ENCODE data around the gene TTC34.
"Not testable (repeated sequence)": the region's sequence is repeated elsewhere in the genome, so short reads cannot be mapped to it uniquely, and the experiment has no call there.

Gene TTC34

GRCh38 chr1:2639607-2640521 lies 161.6 kb downstream of the TTC34 start:
- no peak for DNase-seq (ENCODE audit: low spot score)

DNA sequence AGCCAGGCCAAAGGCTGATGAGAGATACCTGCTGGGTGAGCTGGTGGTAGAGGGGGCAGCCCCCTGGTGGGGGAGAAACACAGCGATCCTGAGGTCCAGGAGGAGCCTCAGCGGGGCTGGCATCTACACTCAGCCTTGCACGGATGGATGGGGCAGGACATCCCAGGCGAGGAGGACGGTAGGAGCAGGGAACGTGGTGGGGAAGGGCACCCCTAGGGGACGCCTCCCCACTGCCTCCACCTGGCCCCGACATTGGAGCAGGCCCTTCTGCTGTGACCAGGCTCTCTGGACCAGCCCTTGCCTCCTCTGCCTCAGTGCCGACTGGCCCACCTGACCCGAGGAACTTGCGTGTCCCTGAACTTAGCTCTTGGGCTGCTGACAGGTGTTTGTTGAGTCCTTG lies 162.3 kb downstream of the TTC34 start:
- DNase-seq (ENCODE audit: low spot score): no peak

- DNase-seq (ENCODE audit: low spot score): no peak
Measured at GRCh38 chr1:2638466-2639115, 162.9 kb downstream of the TTC34 start.

GRCh38 chr1:2637442-2638145 lies 163.9 kb downstream of the TTC34 start:
- no peak for DNase-seq (ENCODE audit: low spot score)

DNA sequence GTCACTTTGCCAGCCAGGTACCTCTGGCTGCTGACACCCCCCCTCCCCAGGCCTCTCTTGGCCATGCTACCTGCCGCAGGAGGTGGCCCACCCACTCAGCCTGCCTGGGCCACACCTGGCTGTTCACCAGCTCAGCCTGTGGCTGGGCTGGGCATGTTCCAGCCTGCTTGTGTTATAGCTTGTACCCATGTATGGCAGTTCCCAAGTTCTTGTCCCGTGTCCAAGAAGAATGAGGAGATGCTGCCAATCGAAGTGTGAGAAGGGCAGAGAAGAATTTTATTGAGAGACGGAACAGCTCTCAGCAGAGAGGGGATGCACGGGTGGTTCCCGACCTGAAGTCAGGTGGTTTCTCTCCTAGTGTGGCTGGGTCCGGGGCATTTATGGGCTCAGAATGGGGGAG lies 164.8 kb downstream of the TTC34 start:
- no peak for DNase-seq (ENCODE audit: low spot score)

GRCh38 chr1:2635361-2636010 lies 166.0 kb downstream of the TTC34 start:
- no peak for DNase-seq (ENCODE audit: low spot score)

GRCh38 chr1:2633936-2634491 lies 167.5 kb downstream of the TTC34 start:
- no peak for DNase-seq (ENCODE audit: low spot score)

GRCh38 chr1:2633366-2633935 lies 168.0 kb downstream of the TTC34 start:
- no peak for DNase-seq (ENCODE audit: low spot score)

GRCh38 chr1:2632561-2633361 lies 168.7 kb downstream of the TTC34 start, which contains the start of gene MMEL1:
TSS of gene MMEL1 (minus strand) at chr1:2633016. CDS start at chr1:2629484, 3,532 bp downstream.
- no peak for DNase-seq (ENCODE audit: low spot score)

- DNase-seq (ENCODE audit: low spot score): no peak
Measured at GRCh38 chr1:2632051-2632430, 169.5 kb downstream of the TTC34 start.

DNA sequence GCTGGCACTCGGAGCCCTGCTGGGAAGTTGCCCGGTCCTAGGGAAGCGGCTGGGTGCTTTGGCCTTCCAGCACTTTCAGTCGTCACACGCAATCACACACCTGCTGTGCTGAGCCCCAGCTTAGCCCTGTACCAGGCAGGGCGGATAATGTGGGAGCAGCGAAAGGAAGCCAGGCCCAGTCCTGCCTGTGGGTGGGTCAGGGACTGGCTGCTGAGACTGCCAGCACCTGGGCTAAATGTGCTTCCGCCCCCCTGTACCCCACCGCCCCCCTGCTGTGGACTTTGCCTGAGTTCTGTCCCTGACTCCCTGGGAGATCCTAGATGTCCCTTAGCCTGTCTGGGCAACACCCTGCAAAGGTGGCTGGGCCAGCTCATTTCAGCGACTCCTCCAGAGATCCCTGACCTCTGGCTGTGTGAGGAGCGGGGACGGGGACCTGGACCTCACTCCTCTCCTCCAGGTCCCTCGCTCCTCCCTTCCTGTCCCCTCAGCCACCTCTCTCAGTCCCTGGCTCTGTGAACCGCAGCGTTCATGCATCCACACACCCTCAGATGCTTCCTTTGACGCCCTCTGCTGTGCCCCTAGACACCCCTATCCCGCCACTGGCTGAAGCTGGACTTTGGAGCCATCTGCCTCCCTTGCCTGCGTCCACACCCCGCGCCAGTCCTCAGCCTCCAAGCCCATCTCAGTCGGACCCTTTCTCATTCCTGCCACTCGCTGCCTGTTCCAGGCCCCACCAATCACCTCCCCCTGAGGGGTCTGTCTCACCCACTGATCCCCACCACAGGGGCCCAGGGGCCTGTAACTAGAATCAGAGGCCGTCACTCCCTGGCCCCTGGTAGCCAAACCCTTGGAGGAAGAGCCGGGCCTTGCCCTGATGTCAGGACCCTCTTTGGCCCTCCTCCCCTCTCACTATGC lies 170.1 kb downstream of the TTC34 start:
- no peak for DNase-seq (ENCODE audit: low spot score)

GRCh38 chr1:2630498-2631135 lies 170.9 kb downstream of the TTC34 start:
- DNase-seq (ENCODE audit: low spot score): no peak

DNA sequence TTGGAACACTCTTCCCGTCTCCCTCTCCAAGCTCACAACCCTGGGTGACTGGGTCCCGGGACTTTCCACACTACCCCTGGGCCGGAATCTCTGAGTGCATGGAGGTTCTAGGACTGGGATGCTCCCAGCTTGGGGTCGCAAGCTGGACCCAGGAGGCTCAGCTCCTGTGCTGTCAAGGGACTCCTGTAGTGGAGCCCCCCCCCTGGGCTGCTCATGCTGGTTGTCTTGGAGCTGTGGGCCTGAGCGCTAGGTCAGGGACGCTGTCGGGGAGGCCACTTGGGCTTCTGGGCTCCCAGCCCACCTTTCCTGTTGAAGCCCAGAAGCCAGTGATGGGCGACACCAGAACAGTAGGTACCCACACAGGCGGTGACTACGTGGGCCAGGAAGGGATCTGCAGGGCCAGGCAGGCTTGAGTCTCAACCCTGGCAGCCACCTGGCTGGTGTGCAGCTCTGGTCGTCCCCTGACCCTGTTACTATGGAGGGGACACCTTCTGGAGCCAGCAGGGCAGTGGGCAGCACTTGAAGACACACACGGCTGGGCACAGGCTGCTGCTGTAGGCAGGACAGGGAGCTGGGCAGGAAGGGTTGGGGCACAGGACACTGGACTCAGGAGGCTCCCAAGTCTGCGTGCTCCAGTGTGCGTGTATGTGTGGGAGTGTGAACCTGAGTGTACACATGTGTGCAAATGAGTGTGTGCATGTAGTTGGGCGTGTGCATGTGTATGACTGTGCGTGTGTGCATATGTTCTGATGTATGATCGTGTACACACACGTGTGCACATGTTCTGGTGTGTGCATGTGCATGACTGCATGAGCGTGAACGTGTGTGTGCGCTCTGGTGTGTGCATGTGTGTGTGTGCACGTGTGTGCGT lies 171.6 kb downstream of the TTC34 start:
- no peak for DNase-seq (ENCODE audit: low spot score)

- DNase-seq (ENCODE audit: low spot score): no peak
Measured at GRCh38 chr1:2628933-2629626, 172.4 kb downstream of the TTC34 start.

DNA sequence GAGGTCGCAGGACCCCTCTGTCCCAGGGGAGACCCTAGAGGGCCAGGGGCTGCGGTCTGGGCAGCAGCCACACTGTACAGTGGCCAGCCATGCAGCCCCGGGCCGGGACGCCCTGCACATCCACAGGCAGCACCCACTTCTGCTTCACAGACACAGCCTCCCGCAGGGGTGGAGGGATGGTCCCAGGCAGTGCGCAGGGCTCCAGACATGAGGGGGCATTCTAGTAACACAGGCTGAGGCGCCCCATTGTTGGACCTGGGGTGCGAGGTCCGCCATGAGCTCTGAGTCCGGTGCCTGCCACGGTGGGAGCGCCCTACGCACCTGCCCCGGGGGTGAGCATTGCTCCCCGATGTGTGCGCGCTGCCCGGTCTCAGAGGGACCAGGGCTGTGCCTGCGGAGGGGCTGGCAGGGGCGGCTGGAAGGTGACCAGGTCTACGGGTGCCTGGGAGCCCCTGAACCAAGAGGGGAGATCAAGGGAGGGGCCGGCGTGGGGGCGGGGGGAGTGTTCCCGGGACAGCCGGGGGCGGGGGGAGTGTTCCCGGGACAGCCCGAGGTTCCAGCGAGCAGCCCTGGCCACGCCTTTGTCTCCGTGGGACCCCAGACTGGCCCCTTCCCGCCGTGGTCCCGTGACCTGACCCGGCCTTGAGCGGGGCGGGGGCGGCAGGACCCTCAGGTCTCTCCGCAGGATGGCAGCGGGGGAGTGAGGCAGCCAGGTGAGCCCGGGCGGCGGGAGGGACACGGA lies 173.1 kb downstream of the TTC34 start:
- no peak for DNase-seq (ENCODE audit: low spot score)

DNA sequence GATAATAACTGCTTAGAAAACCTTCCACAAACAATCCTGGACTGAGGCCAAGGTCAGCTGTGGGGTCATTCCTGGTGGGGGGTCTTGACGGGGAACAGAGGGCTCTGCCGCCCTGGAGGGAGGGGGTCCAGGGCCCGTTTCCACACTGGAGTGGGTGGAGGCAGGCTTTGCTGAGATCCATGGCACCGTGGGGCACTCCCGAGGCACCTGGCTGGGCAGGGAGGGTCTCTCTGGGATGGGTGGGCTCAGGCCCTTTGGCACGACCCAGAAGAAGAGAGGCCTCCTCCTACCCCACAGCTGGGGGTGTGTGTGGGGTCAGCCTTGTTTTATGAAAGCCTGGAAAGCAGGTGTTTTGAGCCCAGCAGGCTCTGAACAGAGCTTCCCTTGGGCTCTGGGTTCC lies 173.7 kb downstream of the TTC34 start:
- DNase-seq (ENCODE audit: low spot score): no peak

DNA sequence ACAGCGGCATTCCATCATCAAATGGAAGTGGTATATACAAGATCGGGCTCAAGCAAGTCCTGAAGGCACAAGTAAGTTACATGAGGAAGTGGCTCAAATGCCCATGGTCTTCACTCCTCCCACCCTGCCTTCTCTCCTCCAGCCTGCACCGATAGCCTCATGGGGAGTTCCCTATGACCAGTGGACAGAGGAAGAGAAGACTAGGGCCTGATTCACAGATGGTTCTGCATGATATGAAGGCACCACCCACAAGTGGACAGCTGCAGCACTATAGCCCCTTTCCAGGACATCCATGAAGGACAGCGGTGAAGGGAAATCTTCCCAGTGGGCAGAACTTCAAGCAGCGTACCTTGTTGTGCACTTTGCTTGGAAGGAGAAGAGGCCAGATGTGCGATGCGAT lies 175.7 kb downstream of the TTC34 start:
- not testable (repeated sequence) for DNase-seq (ENCODE audit: low spot score)

Data from pons (tissue), 1 donor.